IMR-90 (cell line): Measurements from ENCODE around the gene CHMP6. TPM values are rescaled to one million over a fixed set of nuclear protein-coding genes. Genes with fewer than 3 reads are reported as not detected.
A peak's percentile ranks its signal among the peaks of the same experiment; 100 is the strongest.

ENCODE experiments used
- ATAC-seq: fragments of 200-7000 bp; cut with Tn5 transposase; 2 replicates; pipeline ENCODE4 v1.9.1; 2020; ENCODE audit warnings: low read depth, mild to moderate bottlenecking, moderate library complexity
- BruUV-seq: library from RNA; stranded (reverse); fragments of 400-500 nt; replicated peaks from 2 replicates; lab custom pipeline; 2021; lab: Mats Ljungman, UMichigan
- CTCF ChIA-PET: fragments of 300-600 bp; formaldehyde crosslinking; extraction: SDS; loops from one replicate; lab custom pipeline; 2021; ENCODE audit warnings: antibody characterized with exemption; lab: Yijun Ruan, JAX
- POLR2A ChIA-PET: fragments of 300-600 bp; sonication (Branson Sonifier 250); formaldehyde crosslinking; loops from one replicate; lab custom pipeline; 2022; ENCODE audit warnings: antibody characterized with exemption; ENCODE audit not compliant: unreplicated experiment; lab: Charles Lee
- DNase-seq: peaks from one replicate; pipeline ENCODE4 v3.0.0; 2013
- H2AFZ ChIP-seq: replicated peaks from 2 replicates; pipeline ENCODE3; 2013; ENCODE audit warnings: low read length, mild to moderate bottlenecking; ENCODE audit not compliant: poor library complexity
- H2AK5ac ChIP-seq: 2 replicates; pipeline ENCODE4 v1.6.1; 2013; ENCODE audit warnings: low read depth, low read length, inconsistent platforms
- H2AK9ac ChIP-seq: replicated peaks from 2 replicates; pipeline ENCODE3; 2013; ENCODE audit warnings: mild to moderate bottlenecking, low read depth, low read length, moderate library complexity; ENCODE audit not compliant: poor library complexity
- H2BK120ac ChIP-seq: 2 replicates; pipeline ENCODE4 v1.6.1; 2013; ENCODE audit warnings: low read depth, low read length, inconsistent platforms
- H2BK15ac ChIP-seq: 3 replicates; pipeline ENCODE4 v1.6.1; 2013; ENCODE audit warnings: low read depth, low read length, inconsistent platforms
- H2BK20ac ChIP-seq: 2 replicates; pipeline ENCODE4 v1.6.1; 2013; ENCODE audit warnings: low read depth, mild to moderate bottlenecking, inconsistent platforms, low read length, moderate library complexity
- H2BK5ac ChIP-seq: 2 replicates; pipeline ENCODE4 v1.6.1; 2013; ENCODE audit warnings: mild to moderate bottlenecking, low read depth, low read length, inconsistent platforms; ENCODE audit not compliant: poor library complexity, severe bottlenecking
- H3K14ac ChIP-seq: replicated peaks from 2 replicates; pipeline ENCODE4 v1.6.1; 2013; ENCODE audit warnings: low read depth, low read length, inconsistent platforms
- H3K18ac ChIP-seq: 2 replicates; pipeline ENCODE4 v1.6.1; 2013; ENCODE audit warnings: low read depth, low read length, control low read depth
- H3K23ac ChIP-seq: 2 replicates; pipeline ENCODE4 v1.6.1; 2013; ENCODE audit warnings: low read depth, low read length, inconsistent platforms
- H3K27ac ChIP-seq: 2 replicates; pipeline ENCODE4 v1.5.1; 2013; ENCODE audit warnings: mild to moderate bottlenecking, control low read depth, low read length; ENCODE audit not compliant: insufficient read depth
- H3K27me3 ChIP-seq: 2 replicates; pipeline ENCODE4 v1.6.1; 2013; ENCODE audit warnings: low read length; ENCODE audit not compliant: control insufficient read depth, insufficient read depth
- H3K36me3 ChIP-seq: 2 replicates; pipeline ENCODE4 v1.6.1; 2013; ENCODE audit warnings: low read length, mixed read lengths; ENCODE audit not compliant: control insufficient read depth, insufficient read depth
- H3K4ac ChIP-seq: 2 replicates; pipeline ENCODE4 v1.6.1; 2013; ENCODE audit warnings: low read depth, low read length, inconsistent platforms
- H3K4me1 ChIP-seq: 2 replicates; pipeline ENCODE4 v1.6.1; 2013; ENCODE audit warnings: low read length, mixed read lengths; ENCODE audit not compliant: control insufficient read depth, insufficient read depth
- H3K4me2 ChIP-seq: 2 replicates; pipeline ENCODE4 v1.6.1; 2013; ENCODE audit warnings: low read depth, mild to moderate bottlenecking, control low read depth, low read length, moderate library complexity
- H3K4me3 ChIP-seq: 2 replicates; pipeline ENCODE4 v1.5.1; 2013; ENCODE audit warnings: low read depth, mild to moderate bottlenecking, control low read depth, low read length, moderate library complexity; ENCODE audit not compliant: insufficient read depth
- H3K56ac ChIP-seq: 2 replicates; pipeline ENCODE4 v1.6.1; 2013; ENCODE audit warnings: low read length, inconsistent platforms; ENCODE audit not compliant: insufficient read depth; ENCODE audit errors: extremely low read depth
- H3K79me1 ChIP-seq, 2 experiments: 2 replicates each; pipeline ENCODE4 v1.6.1; 2013; ENCODE audit warnings: low read length in 2 of 2, inconsistent platforms in 1 of 2, low read depth in 1 of 2
- H3K9ac ChIP-seq: 2 replicates; pipeline ENCODE4 v1.6.1; 2013; ENCODE audit warnings: low read depth, low read length, control low read depth
- H3K9me1 ChIP-seq: 2 replicates; pipeline ENCODE4 v1.6.1; 2013; ENCODE audit warnings: low read length, inconsistent platforms; ENCODE audit not compliant: insufficient read depth
- H3K9me3 ChIP-seq: 2 replicates; pipeline ENCODE4 v1.6.1; 2013; ENCODE audit warnings: low read length; ENCODE audit not compliant: control insufficient read depth, insufficient read depth
- H4K20me1 ChIP-seq: 2 replicates; pipeline ENCODE4 v1.6.1; 2013; ENCODE audit warnings: low read length, inconsistent platforms; ENCODE audit not compliant: insufficient read depth
- H4K5ac ChIP-seq: 2 replicates; pipeline ENCODE4 v1.6.1; 2013; ENCODE audit warnings: mild to moderate bottlenecking, low read depth, low read length, control low read depth
- H4K8ac ChIP-seq, 2 experiments: 2 replicates each; pipeline ENCODE4 v1.6.1; 2013; ENCODE audit warnings: low read depth in 2 of 2, low read length in 2 of 2, control low read depth in 1 of 2, inconsistent platforms in 1 of 2
- H4K91ac ChIP-seq: 2 replicates; pipeline ENCODE4 v1.6.1; 2013; ENCODE audit warnings: low read depth, low read length, inconsistent platforms; ENCODE audit not compliant: insufficient read depth
- BHLHE40 ChIP-seq: fragments of 150-350 bp; IDR thresholded peaks from 2 replicates; pipeline ENCODE4 v1.6.1; 2016; ENCODE audit warnings: mild to moderate bottlenecking, low read depth, low read length
- CHD1 ChIP-seq: IDR thresholded peaks from 2 replicates; pipeline ENCODE4 v1.6.1; 2012; ENCODE audit warnings: low read depth, low read length, improper control_type of control experiment
- FOS ChIP-seq: fragments of 150-350 bp; IDR thresholded peaks from 2 replicates; pipeline ENCODE4 v1.6.1; 2016; ENCODE audit warnings: low read depth, low read length
- MAZ ChIP-seq: IDR thresholded peaks from 2 replicates; pipeline ENCODE4 v1.6.1; 2012; ENCODE audit warnings: low read depth, mild to moderate bottlenecking, low read length, improper control_type of control experiment, moderate library complexity, borderline replicate concordance
- MXI1 ChIP-seq: IDR thresholded peaks from 2 replicates; pipeline ENCODE4 v1.6.1; 2012; ENCODE audit warnings: low read depth, mild to moderate bottlenecking, low read length, moderate library complexity, borderline replicate concordance
- NFE2L2 ChIP-seq: fragments of 150-350 bp; IDR thresholded peaks from 2 replicates; pipeline ENCODE4 v1.6.1; 2016; ENCODE audit warnings: low read depth, mild to moderate bottlenecking, low read length
- POLR2A ChIP-seq: IDR thresholded peaks from 2 replicates; pipeline ENCODE4 v1.6.1; 2012; ENCODE audit warnings: mild to moderate bottlenecking, low read depth, low read length
- RAD21 ChIP-seq: IDR thresholded peaks from 2 replicates; pipeline ENCODE4 v1.6.1; 2012; ENCODE audit warnings: low read length, improper control_type of control experiment
- RCOR1 ChIP-seq: IDR thresholded peaks from 2 replicates; pipeline ENCODE4 v1.6.1; 2012; ENCODE audit warnings: mild to moderate bottlenecking, low read length, improper control_type of control experiment; ENCODE audit not compliant: insufficient replicate concordance
- RFX5 ChIP-seq: IDR thresholded peaks from 2 replicates; pipeline ENCODE4 v1.8.0; 2012; ENCODE audit warnings: low read depth, mild to moderate bottlenecking, low read length, moderate library complexity
- SMC3 ChIP-seq: fragments of 150-350 bp; IDR thresholded peaks from 2 replicates; pipeline ENCODE4 v1.6.1; 2016; ENCODE audit warnings: low read depth, mild to moderate bottlenecking, antibody characterized with exemption, low read length, moderate library complexity
- WGBS, 2 experiments: methylation state at CpG; one replicate each; pipeline versions ENCODE4 v1.1.5 to v1.1.7; 2013; ENCODE audit warnings: missing lambda C conversion rate in 2 of 2; ENCODE audit not compliant: insufficient read length in 1 of 2; ENCODE audit errors: extremely low coverage in 2 of 2; 5-methylcytosine and 5-hydroxymethylcytosine counted together
- dilution Hi-C: fragments of 300-500 bp; cut with HindIII; formaldehyde crosslinking; loops from one replicate; pipeline ENCODE4 v1.14.3; 2018; ENCODE audit warnings: low sequenced_read_pairs; ENCODE audit not compliant: unreplicated experiment
- in situ Hi-C: fragments of 300-500 bp; cut with MboI; formaldehyde crosslinking; loops from 3 replicates; pipeline ENCODE4 v1.14.3; 2019; ENCODE audit warnings: low sequenced_read_pairs, inconsistent platforms, mixed read lengths
- intact Hi-C: fragments of 100-400 bp; cut with micrococcal nuclease; formaldehyde crosslinking; loops from 2 replicates; pipeline ENCODE4 v1.10.0; 2022
- polyA plus RNA-seq, 3 experiments: library from polyadenylated mRNA; depleted of rRNA; stranded (reverse); fragments of >200 nt; gene quantifications; 2 replicates each; pipeline ENCODE4 v1.2.3, GENCODE V29; 2012; ENCODE audit warnings: low replicate concordance in 1 of 3
- total RNA-seq: library from RNA; depleted of rRNA; stranded (reverse); fragments of >200 nt; gene quantifications from 2 replicates; pipeline ENCODE4 v1.2.3, GENCODE V29; 2012
- TF ChIP-seq, protein P1 (sequence below): fragments of 150-350 bp; IDR thresholded peaks from 2 replicates; pipeline ENCODE4 v1.6.1; 2017; ENCODE audit warnings: mild to moderate bottlenecking, antibody characterized with exemption, low read length, low read depth
- TF ChIP-seq, protein P2 (sequence below): fragments of 150-350 bp; IDR thresholded peaks from 2 replicates; pipeline ENCODE4 v1.6.1; 2016; ENCODE audit warnings: low read depth, mild to moderate bottlenecking, low read length, moderate library complexity, borderline replicate concordance

The CHMP6 gene
- total and polyA plus RNA-seq, 2 of the 4 experiments (the other 2 are of a cell fraction) = 5.0 to 40.3 TPM

DNA sequence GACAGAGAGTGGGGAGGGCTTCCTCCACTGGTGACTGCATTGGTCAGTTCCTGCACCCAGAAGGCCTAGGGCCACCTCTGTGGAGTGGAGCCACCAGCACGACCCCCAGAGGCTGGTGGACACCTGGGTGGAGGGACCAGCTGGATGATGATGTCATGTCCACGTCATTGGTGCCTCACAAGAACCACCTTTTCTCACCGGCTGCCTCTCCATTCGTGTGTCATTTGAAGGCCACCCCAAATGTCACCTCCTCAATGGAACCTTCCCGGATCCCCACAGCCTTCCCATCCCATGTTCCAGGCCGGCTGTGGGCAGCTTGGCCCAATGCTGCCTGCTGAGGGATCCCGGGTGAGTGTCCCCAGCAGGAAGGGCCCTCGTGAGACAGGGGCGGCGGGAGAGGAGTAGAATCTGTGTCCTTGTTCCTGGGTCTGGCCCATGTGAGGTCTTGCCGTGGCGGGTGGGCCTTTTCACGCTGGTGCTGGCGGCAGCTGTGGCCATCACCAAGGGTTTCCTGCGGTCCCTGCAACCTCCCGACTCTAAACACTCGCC is 9.1 kb upstream of the CHMP6 start:
- Histone ChIP-seq H3K9me3 (no peaks in the 10 kb centered on the region), H3K4me3 (no peak overlapping the region), H3K18ac (no peak overlapping the region), H3K56ac (no peak overlapping the region), H2BK20ac (no peak overlapping the region), H2BK120ac (no peak overlapping the region), H3K79me1 (no peaks in the 10 kb centered on the region), H3K4me2 (no peak overlapping the region), H3K4me1 (peaks cover 7% of the 10 kb centered on the region), H2BK15ac (no peak overlapping the region; the same call in 2 of the 3 replicates), H2AFZ (peak overlapping the region; percentile 43), H3K23ac (no peak overlapping the region), H3K4ac (no peak overlapping the region), H3K27me3 (no peaks in the 10 kb centered on the region), H4K20me1 (no peaks in the 10 kb centered on the region), H4K5ac (no peak overlapping the region), H3K9ac (no peak overlapping the region), H3K9me1 (peaks cover 12% of the 10 kb centered on the region; the same call in 1 of the 2 replicates), H3K36me3 (no peaks in the 10 kb centered on the region), H2AK9ac (peak overlapping the region; percentile 74), H4K91ac (no peak overlapping the region), H3K27ac (no peak overlapping the region), H4K8ac (no peak overlapping the region), H2AK5ac (peak overlapping the region; percentile 58), H2BK5ac (no peak overlapping the region), H3K14ac (no peak overlapping the region)
- ATAC-seq (no peak), DNase-seq (no peak)
- dilution Hi-C loops = no loop called here
- intact Hi-C loops = loop anchor here (5.0 kb wide), 2 partner anchors 115 to 405 kb away; no protein-coding TSS in a partner anchor
- in situ Hi-C loops = loop anchor here (5.0 kb wide), 1 partner anchor 555 kb away; no protein-coding TSS in a partner anchor
- ChIA-PET CTCF (interaction anchor here (0.9 kb wide), 1 partner anchor 556 kb away, joined by 3 read pairs; no protein-coding TSS in a partner anchor), POLR2A (no interaction called here)
- WGBS, 2 experiments = 91% methylated on average over 12 of the region's 17 CpGs; no CpG with 5 or more reads in 1 of the 2 experiments
- no TSS peak for BruUV-seq
- TF ChIP-seq CHD1 (no peak), BHLHE40 (no peak), RAD21 (no peak), MAZ (no peak), POLR2A (no peak), MXI1 (no peak), NFE2L2 (no peak), RCOR1 (no peak), RFX5 (no peak), FOS (no peak), SMC3 (no peak)
- TF ChIP-seq, protein P1, sequence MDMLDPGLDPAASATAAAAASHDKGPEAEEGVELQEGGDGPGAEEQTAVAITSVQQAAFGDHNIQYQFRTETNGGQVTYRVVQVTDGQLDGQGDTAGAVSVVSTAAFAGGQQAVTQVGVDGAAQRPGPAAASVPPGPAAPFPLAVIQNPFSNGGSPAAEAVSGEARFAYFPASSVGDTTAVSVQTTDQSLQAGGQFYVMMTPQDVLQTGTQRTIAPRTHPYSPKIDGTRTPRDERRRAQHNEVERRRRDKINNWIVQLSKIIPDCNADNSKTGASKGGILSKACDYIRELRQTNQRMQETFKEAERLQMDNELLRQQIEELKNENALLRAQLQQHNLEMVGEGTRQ = no peak
- TF ChIP-seq, protein P2, sequence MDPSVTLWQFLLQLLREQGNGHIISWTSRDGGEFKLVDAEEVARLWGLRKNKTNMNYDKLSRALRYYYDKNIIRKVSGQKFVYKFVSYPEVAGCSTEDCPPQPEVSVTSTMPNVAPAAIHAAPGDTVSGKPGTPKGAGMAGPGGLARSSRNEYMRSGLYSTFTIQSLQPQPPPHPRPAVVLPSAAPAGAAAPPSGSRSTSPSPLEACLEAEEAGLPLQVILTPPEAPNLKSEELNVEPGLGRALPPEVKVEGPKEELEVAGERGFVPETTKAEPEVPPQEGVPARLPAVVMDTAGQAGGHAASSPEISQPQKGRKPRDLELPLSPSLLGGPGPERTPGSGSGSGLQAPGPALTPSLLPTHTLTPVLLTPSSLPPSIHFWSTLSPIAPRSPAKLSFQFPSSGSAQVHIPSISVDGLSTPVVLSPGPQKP = no peak
